HG03432 (cell line): Measurements from ENCODE around the gene CACFD1.

Experiments
- ATAC-seq: cut with Tn5 transposase; IDR thresholded peaks from one replicate; pipeline ENCODE4 v1.9.1; 2021; ENCODE audit warnings: mild to moderate bottlenecking, moderate library complexity; ENCODE audit not compliant: unreplicated experiment

CACFD1 gene

GRCh38 chr9:133515615-133516255 is 56.0 kb downstream of the CACFD1 start:
- no peak for ATAC-seq

DNA sequence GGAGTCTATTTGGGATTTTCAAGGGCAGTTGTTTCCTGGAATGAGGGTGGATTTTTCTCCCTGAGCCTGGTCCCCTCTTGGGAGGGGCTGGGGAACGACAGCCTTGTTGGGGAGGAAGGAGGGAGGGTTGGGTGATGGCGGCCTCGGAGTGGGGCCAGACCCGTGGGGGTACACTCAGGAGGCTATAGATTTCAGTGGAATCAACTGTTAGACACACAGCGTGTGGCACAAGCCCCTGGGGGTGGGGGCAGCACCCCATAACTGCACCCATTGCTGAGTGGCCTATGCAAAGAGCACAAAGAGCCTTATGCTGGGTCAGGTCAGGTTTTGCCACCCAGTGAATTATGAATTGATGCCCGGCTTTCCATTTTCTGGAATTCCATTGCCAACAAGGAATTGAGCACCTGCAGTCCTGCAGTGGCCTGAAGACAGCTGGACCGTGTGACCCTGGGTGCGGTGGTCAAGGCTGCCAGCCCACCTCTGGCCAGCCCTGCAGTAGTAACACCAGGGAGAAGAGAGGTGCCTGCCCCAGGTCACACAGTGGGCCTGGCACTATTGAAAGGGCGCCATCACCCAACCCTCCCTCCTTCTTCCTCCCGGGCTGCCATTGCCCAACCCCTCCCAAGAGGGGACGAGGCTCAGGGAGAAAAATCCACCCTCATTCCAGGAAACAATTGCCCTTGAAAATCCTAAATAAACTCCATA is 56.6 kb downstream of the CACFD1 start:
- no peak for ATAC-seq

DNA sequence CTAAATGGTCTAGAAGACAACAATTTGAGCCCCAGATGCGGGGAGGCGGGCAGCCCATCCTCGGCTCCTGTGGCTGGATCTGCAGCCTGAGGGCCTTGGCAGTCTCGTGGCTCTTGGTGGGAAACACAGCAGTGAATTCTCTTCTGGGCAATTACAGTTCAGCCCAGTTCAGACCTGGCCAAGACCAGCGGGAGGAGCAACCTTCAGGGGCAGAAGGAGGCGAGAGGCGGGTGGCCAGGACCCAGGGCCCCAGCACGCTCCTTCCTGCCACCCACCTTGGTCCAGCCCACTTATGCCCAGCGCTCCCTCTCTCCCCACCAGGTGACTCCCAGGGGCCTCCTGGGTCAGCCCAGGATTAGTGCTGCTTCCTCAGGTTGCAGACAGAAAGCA is 57.2 kb downstream of the CACFD1 start:
- no peak for ATAC-seq

DNA sequence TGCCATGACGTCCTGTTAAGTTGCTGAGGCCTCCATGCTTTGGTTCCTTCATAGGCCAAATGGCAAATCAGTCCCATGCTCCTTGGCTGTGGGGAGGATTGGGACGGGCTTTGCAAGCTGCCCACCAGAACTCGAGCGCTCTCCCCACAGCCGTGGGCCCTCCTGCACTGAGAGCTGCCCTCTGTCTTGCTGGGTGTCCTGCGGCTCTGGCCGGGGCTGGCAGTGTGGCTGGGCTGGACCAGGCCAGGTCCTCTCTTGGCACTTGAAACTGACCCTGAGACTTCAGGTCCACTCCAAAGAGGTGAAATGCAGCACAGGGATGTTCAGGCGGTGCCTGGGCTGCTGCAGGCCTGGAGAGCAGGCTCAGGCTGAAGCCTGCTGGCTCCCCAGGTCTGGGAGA is 57.9 kb downstream of the CACFD1 start:
- ATAC-seq: no peak

GRCh38 chr9:133518200-133518599 is 58.4 kb downstream of the CACFD1 start:
- ATAC-seq: no peak

GRCh38 chr9:133518706-133519449 is 59.1 kb downstream of the CACFD1 start:
- ATAC-seq: no peak

GRCh38 chr9:133519693-133520092 is 59.9 kb downstream of the CACFD1 start:
- no peak for ATAC-seq

DNA sequence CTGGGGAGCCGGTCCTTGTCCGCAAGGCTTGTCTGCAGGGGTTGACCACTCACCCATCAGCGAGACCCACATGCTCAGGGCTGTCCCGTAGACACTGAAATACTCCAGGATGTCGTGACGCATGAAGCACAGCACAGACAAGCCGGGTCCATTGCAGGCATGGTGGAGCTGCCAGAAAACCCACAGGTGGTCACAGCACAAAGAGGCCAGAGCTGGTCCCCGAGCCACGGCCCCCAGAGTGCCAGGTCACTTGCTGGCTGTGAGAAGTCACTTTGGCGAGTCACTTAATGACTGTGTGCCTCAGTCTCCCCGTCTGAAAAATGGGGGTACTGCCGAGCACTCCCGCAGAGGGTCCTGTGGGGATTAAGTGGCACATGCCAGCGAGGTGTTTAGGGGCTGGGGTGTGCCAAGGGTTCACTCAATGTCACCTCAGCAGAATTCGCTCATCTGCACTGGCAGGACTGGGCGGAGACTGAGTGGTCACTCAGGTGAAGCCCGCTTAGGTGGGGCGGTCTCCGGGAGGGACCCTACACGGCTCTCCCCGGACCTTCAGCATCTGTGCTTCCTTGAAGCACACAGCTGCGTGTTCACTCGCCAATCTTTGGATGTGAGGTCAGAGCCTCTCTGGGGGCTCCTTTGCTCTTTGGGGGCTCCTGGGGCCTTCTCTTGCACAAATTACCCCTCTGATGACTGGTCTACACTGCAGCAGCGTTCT is 60.5 kb downstream of the CACFD1 start:
- no peak for ATAC-seq
